DMS 273 (cell line): Measurements from ENCODE around the gene MAGI2.

Experiments used
- DNase-seq: peaks from one replicate; lab custom pipeline; 2025; ENCODE audit not compliant: unreplicated experiment; lab: John Stamatoyannopoulos, UW

MAGI2 gene

DNA sequence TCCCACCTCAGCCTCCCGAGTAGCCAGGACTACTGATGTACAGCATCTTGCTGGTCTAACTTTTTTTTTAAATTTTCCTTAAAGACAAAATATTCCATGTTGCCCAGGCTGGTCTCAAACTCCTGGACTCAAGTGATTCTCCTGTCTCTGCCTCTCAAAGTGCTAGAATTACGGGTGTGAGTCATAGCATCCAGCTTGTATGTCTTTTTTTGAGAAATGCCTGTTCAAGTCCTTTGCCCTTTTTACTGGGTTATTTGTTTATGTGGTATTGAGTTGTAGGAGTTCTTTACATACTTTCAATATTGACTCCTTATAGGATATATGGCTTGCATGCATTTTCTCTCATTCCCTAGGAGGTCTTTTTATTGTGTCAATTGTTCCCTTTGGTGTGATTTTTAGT is 486.4 kb downstream of the MAGI2 start:
- DNase-seq = no peak

DNA sequence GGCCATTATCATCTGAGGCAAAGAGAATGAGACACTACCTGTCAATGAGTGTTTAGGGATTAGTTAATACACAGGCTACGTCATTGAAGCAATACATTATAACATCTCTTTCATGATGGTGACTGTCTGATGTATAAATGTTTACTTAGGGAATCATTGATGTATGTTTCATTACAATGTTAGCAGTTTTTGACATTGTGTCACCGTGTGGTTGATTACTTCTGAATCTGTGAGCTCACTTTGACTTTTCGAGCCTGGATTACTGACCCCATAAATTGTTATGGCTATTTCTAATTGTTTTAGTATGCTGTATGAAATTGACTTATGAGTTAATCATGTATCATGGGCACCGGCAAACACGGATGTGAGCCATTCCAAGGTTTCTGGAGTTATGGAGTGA is 494.0 kb downstream of the MAGI2 start:
- no peak for DNase-seq

DNA sequence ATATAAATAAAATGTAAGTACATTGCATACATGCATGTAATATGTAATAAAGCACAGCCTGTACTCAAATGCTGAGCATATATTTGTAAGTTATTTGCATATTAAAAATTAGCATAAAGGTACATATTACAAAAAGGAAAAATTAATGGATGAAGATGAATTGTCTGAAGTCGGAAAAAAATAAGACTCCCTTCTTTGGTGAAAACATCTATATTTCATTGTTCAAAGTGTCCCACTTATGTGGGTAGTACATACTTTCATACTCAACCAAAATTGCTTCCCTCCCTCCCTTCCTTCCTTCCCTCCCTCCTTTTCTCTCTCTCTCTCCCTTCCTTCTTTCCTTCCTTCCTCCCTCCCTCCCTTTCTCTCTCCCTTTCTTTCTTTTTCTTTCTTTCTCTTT is 498.1 kb downstream of the MAGI2 start:
- DNase-seq = no peak

DNA sequence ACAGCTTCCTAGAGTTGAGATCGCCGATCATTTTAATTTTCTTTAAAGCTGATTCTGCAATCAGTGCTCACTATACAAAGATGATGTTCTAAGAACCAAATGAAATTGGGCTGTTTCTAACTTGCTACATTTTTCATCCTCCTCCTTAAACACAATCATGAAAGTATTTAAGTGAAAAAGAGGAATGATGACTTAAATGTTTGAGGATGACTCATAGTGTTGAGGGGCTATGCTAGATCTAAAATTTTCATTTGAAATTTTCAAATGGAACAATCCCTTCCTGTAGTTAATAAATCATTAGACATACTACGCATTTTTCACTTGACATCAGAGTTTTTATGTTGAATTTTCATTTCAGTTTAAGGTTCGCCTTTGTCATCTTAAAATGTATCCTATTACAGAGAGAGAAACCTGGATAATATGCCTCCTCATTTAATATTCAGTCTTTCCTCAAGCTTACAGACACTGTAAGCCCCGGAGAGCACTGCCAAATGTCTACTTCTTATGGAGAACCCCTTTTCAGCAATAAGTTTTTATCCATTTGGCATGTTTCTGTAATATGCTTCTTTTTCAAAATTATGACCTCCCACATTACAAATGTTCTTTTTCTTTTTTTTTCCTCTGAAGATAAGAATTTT is 499.6 kb downstream of the MAGI2 start:
- no peak for DNase-seq

DNA sequence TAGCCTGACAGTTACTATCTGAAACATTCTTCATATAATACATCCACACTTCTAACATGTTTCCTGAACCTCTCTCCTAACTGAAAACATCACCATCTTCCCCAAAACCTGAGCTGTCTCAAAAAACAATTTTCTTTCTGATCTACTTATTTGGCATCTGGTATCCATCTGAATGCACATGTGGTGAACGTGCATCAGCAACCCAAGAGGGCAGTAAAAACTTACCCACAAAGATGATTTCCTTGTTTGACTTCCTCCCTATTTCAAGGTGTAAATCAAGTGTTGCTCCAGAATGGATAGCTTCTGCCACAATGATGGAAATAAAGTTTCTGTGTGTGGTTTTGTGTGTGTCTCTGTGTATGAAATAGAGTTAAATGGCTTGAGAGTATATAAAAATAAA is 500.4 kb downstream of the MAGI2 start:
- DNase-seq = no peak

DNA sequence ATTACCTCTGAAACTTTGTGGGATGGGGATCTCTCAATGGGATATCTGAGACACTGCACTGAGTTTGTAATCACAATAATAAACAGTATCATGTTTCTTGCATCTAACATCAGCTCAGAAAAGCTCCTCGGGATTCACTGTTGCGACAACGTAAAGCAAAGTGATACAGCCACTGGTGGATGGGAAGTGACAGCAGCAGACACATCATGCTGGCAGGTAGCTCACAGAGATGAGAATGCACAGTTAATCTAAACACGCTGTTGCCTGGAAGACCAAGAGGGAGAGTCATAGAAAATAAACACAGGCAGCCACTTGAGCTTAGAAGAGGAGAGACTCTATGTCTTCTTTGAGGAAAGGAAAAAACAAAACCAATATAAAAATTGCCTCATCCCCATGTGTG is 513.8 kb downstream of the MAGI2 start:
- no peak for DNase-seq

DNA sequence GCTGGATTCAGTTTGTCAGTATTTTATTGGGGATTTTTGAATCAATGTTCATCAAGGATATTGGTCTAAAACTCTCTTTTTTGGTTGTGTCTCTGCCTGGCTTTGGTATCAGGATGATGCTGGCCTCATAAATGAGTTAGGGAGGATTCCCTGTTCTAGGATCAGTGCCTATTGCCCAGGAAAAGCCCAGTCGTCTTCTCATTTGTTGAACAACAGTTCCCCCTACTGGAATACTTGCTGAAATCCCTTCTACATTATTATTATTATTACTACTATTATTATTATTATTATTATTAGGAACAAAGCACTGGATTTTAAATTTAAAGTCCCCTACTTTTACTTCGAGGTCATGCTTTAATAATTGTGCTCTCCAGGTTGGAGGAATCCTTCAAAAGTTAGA is 528.9 kb downstream of the MAGI2 start:
- peak; percentile 67 for DNase-seq

DNA sequence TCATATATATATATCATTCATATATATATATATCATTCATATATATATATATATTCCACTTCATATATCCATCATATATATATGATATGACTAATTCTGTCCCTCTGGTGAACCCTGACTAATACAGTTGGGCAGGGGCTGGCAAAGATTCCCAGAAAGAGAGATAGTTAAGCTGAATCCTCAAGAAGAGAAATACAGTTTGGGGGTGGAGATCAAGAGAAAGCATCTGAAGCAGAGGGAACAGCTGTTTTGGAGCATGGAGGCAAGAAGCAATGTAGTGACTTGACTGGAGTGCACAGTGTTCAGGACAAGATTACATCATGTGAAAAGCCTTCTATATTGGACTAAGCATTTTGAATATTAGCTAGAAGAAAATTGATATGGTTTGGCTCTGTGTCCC is 540.7 kb downstream of the MAGI2 start:
- no peak for DNase-seq

DNA sequence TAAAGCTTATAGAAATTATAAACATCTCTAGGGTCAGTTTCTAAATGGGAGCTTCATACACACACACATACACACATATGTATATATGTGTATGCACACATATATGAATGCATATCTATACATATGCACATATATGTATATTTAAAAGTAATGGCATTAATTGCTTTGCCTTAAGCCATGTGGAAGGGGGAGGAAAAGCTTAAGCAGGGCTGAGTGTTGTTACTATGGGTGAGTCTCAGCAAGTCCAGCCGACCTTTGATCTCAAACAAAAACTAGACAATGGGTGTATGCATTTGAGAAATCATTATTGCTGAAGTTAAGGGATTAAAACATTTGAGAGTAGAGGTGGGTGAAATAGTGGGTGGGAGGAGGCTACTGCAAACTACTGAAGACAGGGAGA is 546.7 kb downstream of the MAGI2 start:
- DNase-seq = no peak

DNA sequence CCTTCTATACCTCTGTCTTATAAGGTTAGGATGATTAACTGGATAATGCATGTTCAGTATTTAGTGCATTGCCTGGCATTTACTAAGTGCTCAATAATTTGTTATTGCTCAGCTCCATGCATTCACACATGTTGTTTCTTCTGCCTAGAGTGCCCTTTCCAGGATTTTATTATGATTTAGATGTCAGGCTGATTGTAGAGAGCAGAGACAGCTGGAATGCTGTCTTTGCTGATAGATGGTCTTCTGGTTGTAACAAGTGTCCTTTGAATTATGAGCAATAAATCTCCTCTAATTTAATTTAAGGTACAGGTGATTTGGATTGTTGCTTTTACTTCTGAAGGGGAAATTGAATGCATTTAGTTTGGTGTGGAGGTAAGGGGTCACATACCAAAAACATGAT is 548.0 kb downstream of the MAGI2 start:
- no peak for DNase-seq

DNA sequence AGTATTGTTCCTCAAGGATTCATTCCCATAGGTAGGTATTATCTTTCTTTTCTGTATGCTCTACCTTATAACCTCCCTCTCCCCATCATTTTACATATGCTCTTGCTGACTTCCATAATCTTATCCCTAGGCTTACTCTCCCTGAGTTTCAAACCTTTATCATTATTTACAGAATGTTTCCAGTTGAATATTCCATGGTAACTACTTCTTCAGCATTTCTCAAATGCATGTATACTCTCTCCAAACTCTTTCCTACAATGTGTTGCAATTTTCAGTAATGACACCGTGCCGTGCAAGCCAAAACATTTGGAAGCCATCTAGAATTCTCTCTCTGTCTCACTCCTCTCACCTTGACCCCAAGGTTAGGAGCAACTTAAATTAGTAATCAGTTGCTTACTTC is 548.5 kb downstream of the MAGI2 start:
- DNase-seq = no peak

DNA sequence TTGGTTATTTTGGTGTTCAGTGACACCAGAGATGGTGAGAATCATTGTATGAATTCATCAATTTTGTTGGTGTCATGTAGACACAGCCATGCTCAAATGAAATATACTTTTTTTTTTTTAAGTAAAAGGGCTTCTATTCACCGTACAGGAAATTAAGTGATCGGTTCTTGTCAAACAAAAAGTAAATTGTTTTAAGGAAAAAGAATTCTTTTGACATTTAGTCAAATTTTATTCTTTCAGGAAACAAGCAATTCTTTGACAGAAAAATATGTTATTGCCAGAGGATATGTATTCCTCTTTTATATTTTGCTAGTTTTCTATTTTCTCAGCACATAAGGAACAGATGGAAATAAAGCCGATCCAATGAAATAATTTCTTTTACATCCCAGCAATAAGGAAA is 551.9 kb downstream of the MAGI2 start:
- no peak for DNase-seq

DNA sequence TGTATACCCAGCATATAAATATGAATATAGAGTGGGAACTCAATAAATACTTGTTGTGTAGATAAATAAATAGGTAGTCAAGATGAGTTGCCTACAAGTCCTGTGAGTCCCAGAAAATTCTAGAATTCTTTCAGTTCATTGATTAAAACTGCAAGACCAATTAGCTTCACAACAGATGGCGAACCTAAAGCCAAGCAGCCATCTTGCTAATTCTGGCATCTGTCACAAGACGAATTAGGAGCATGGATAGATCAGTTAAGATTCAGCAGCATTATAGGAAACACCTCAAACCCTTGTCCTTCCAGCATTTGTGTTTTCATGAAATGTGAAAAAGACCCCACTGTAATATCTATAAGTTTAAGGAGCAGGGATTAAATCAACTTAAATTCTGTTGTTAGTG is 552.7 kb downstream of the MAGI2 start:
- DNase-seq = peak; percentile 85

DNA sequence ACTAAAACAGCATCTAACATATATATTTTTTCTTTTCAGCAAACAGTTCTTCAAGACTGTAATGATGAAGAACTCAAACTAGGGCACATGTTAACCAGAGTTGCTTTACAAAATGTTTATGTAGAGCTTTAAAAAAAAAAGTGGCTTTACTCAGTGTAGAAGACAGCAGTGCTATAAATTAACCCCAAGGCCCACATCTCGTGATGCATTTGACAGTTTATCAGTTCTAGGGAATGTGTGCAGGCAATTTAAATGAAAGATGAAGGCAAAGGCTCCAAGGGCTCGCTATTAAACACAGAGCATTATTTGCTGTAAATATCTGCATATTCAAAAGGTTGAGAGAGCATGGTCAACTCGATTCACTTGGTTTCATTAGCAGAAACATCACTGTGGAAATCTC is 558.1 kb downstream of the MAGI2 start:
- DNase-seq = no peak

DNA sequence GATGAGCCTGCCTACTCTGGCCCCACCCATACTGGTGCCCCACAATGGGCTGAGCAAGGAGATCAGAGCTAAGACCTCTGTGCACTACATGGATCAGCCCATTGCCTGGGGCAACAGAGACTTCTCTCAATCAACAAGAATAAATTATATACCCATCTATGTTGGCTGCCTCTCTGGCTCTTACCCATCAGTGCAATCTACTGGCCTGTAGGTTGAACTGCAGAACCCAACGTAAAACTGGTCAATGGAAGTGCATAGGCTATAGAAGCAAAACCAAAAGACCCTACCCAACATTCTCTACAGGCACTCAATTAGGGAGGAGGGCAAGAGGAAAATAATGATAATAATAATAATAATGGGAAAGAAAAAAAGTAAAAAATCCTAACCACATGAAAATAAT is 574.3 kb downstream of the MAGI2 start:
- DNase-seq = no peak

DNA sequence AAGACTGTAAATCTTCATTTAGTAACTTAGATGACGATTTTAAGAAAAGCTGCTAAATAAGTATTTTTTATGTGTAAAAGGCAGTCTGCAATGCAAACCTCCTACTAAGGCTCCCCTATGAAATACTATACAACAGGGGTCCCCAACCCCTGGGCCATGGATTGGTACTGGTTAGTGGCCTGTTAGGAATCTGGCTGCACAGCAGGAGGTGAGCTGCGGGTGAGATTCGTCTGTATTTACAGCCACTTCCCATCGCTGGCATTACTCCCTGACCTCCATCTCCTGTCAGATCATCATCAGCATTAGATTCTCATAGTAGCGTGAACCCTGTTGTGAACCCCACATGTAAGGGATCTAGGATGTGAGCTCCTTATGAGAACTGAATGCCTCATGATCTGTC is 580.4 kb downstream of the MAGI2 start:
- DNase-seq = no peak

DNA sequence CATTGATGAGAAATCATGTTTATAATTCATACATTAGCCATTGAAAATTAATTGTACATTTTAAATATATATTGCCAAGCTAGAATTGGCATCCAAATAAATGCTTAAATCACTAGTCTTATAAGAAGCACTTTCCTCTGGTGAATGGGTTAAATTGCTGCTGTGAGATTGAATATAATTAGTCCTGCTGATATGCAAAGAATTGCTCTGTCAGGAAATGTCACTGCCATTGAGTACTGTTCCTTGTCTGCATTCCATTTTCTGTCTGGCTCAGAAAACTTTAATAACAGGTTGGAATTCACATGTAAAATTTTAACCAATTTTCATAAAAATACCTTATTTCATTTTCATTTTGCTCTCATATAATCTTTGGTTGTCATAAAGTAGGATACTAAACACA is 589.1 kb downstream of the MAGI2 start:
- DNase-seq = no peak

DNA sequence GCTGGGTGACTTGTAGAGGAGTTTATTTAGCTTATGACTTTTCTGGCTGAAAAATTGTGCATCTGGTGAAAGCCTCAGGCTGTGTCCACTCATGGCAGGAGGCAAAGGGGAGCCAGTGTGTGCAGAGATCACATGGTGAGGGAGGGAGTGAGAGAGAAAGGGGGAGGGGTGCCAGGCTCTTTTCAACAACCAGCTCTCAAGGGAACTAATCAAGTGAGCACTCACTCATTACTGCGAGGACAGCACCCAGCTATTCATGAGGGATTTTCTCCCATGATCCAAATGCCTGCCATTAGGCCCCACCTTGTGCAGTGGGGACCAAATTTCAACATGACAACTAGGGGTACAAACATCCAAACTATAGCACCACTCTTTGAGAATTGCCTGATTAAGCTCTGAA is 590.2 kb downstream of the MAGI2 start:
- no peak for DNase-seq

DNA sequence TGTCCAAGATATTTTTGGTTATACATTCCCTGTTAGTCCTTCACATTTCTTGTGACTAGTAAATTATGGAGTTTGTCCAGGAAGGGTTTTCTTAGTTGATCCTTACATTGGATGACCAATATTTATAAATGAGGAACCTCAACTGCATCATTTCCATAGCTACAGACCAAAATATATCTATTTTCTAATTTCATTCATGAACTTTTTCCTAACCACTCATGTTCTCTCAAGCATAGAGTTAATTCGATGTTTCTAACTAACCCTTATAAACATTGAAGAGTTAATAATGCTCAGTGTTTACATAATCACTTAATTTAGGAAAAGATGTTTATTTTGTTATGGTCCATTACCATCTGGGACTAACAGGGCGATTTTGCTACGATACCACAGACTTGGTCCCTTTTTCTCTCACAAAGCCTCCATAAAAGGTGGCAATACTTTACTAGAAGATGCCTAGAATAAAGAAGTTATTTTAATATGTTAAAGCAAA is 591.0 kb downstream of the MAGI2 start:
- no peak for DNase-seq

DNA sequence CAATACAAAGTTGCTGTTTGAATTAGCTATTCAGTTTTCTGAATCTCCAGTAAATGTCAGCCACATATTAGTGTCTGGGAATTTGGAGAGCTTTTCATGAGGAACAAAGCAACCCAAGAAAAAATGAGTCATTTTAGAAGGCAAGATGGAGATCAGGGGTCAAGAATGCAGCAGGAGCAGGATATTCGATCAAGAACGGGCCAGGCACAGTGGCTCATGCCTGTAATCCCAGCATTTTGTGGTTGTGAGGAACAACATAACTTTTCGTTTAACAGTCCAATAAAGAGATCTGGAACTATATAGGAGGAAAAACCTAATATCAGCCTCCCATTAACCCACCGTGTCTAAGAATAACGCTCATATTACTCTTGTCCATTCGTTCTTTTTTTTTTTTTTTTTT is 600.5 kb downstream of the MAGI2 start:
- no peak for DNase-seq

DNA sequence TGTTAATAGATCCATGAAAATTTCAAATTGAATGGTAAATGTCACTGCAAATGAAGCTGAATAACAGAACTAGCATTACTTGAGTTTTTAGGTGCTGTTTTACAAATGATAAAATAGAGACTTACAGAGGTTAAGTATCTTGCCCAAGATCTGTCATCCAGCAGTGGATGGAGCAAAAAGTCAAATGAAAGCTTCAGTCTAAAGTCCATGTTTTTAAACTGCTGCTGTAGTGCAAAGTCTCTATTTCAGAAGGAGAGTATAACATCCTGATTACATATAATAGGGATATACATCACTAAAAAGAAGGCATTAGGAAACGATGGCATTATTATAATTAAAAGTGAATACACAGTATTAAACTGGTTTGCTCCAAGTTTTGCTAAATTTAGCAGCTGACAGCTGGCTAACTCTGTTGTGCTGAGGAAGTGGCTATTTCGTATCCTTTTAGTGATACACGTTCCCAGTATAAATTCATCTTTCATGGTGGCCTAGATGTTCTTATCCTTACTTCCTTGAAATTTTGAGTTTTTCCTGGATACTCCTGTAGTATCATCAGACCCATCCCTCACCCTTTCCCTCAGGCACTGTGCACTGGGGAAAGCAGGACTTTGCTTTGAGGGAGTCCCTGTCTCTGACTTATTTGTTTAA is 603.2 kb downstream of the MAGI2 start:
- DNase-seq = no peak

DNA sequence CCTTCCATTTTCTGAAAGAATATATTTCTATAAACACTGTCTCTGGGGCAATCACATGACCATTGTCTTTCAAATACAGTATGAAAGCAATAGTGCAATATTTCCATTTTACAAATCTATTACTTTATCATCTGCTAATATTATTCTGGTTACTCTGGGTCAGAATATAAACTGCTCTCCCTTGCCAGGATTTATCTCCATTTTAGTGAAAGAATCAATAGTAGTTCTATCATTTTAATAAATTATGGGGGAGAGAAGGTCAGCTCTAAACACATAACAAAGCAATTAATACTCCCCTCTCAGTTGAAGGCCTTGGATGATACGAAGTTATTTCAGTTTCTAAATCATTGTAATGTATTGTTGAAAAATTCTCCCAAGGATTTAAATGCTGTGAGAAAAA is 608.3 kb downstream of the MAGI2 start:
- no peak for DNase-seq

DNA sequence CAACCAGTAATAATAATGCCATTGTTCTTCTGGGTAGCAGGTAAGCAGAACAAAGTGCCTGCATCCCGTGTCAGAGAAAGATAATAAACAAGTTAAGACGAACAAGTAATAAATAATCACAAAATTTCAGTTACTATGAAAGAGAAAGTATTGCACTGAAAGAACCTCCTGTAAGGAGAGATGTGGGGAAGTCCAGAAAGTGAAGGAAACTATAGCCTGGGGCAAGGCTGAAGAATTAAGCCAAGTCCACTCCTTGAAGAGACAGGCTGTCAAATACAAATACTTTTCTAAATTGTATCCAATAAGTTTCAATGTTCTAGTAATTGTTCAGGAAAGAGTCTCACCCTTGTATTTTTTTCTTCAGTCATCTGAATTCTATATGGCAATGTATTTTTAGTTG is 611.4 kb downstream of the MAGI2 start:
- DNase-seq = no peak
